ENCODE results near the gene OR56A4. TPM values are rescaled to one million over a fixed set of nuclear protein-coding genes. Genes with fewer than 3 reads are reported as not detected.

OR56A4 gene
- total and polyA plus RNA-seq, 4 donors = 0.05 TPM; not detected in 3

DNA sequence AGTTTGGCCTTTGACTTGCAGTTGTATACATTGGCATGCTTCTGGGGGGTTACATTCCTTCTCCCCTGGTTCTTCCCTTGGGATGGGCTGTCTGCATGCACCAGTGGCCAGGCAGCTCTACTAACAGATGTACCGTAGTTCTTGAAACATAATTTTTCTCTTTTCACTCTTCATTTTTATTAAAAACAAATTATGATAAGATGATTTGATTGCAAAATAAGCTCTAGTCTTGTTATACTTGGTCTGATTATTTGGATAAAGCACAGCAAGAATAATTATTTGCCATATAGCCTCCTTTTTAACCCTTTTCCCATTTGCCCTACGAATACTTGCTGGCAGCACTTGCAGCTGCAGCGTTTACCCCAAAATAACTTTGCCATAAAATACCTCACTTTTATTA lies 51.2 kb downstream of the OR56A4 start:
- H3K36me3 ChIP-seq (ENCODE audit: control insufficient read depth in 4 of 4, insufficient read depth in 3 of 4, low read depth in 1 of 4, low read length in 3 of 4) = no peaks in the 10 kb centered on the region
- H3K9me3 ChIP-seq (ENCODE audit: control insufficient read depth in 4 of 4, low read length in 3 of 4) = peaks cover 0 to 1% (median 0%) of the 10 kb centered on the region in 4 donors
- no peak overlapping the region for H3K9ac ChIP-seq (ENCODE audit: low read depth in 1 of 2, low read length in 2 of 2)
- no peak overlapping the region for H3K4me3 ChIP-seq (ENCODE audit: low read depth in 1 of 3, low read length in 3 of 3)
- no peaks in the 10 kb centered on the region for H3K27me3 ChIP-seq (ENCODE audit: control insufficient read depth in 4 of 4, insufficient read depth in 4 of 4, low read length in 3 of 4)
- 88% methylated on average over 3 of the region's 3 CpGs for whole genome bisulfite sequencing
- H3K4me1 ChIP-seq (ENCODE audit: control insufficient read depth in 4 of 4, insufficient read depth in 4 of 4, low read length in 3 of 4) = no peaks in the 10 kb centered on the region
- DNase-seq (ENCODE audit: low spot score) = no peak
- TF ChIP-seq EGR1 (IDR thresholded peaks at IDR 0.05; ENCODE audit: low read depth in 2 of 2) = no peak
- TF ChIP-seq, protein P1, sequence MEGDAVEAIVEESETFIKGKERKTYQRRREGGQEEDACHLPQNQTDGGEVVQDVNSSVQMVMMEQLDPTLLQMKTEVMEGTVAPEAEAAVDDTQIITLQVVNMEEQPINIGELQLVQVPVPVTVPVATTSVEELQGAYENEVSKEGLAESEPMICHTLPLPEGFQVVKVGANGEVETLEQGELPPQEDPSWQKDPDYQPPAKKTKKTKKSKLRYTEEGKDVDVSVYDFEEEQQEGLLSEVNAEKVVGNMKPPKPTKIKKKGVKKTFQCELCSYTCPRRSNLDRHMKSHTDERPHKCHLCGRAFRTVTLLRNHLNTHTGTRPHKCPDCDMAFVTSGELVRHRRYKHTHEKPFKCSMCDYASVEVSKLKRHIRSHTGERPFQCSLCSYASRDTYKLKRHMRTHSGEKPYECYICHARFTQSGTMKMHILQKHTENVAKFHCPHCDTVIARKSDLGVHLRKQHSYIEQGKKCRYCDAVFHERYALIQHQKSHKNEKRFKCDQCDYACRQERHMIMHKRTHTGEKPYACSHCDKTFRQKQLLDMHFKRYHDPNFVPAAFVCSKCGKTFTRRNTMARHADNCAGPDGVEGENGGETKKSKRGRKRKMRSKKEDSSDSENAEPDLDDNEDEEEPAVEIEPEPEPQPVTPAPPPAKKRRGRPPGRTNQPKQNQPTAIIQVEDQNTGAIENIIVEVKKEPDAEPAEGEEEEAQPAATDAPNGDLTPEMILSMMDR (IDR thresholded peaks at IDR 0.05; ENCODE audit: low read depth, low read length, missing input control) = no peak
- TF ChIP-seq RXRA (IDR thresholded peaks at IDR 0.05) = no peak
- no peak for TF ChIP-seq JUND (IDR thresholded peaks at IDR 0.05)
- H3K27ac ChIP-seq (ENCODE audit: low read depth in 1 of 2, low read length in 2 of 2) = no peak overlapping the region

Small RNA genes lying within 50 kb of the gene (small RNA-seq; reads per million reads assigned to genes)
- not detected for gene RNA5SP329

Other genes starting within 250 kb of the OR56A4 start
- under 1 TPM in 1 of 2 donors, not detected in 1; 0.08 TPM for gene OR52N5, start 223.6 kb downstream of the OR56A4 start, total RNA-seq
- not detected for gene OR52N5, start 223.6 kb downstream of the OR56A4 start, polyA plus RNA-seq
- gene OR52N1, start 215.7 kb downstream of the OR56A4 start, total RNA-seq = under 1 TPM; under 0.01 to 0.05 TPM
- gene OR52N1, start 215.7 kb downstream of the OR56A4 start, polyA plus RNA-seq = not detected
- gene OR52N2, start 198.0 kb downstream of the OR56A4 start, total RNA-seq = not detected
- not detected for gene OR52N2, start 198.0 kb downstream of the OR56A4 start, polyA plus RNA-seq
- not detected for gene OR52E6, start 165.0 kb downstream of the OR56A4 start, total RNA-seq
- gene OR52E6, start 165.0 kb downstream of the OR56A4 start, polyA plus RNA-seq = not detected
- gene OR52E8, start 149.3 kb downstream of the OR56A4 start, total RNA-seq = not detected
- gene OR52E8, start 149.3 kb downstream of the OR56A4 start, polyA plus RNA-seq = not detected
- not detected for gene OR52E4, start 126.3 kb downstream of the OR56A4 start, total RNA-seq
- not detected for gene OR52E4, start 126.3 kb downstream of the OR56A4 start, polyA plus RNA-seq
- not detected for gene OR52E5, start 113.7 kb downstream of the OR56A4 start, total RNA-seq
- gene OR52E5, start 113.7 kb downstream of the OR56A4 start, polyA plus RNA-seq = not detected
- gene OR56A3, start 64.7 kb downstream of the OR56A4 start, total RNA-seq = not detected
- not detected for gene OR56A3, start 64.7 kb downstream of the OR56A4 start, polyA plus RNA-seq
- gene OR56A5, start 38.5 kb downstream of the OR56A4 start, total RNA-seq = not detected
- not detected for gene OR56A5, start 38.5 kb downstream of the OR56A4 start, polyA plus RNA-seq
- under 1 TPM in 1 of 2 donors, not detected in 1; 0.08 TPM for gene OR52L1, start 20.0 kb downstream of the OR56A4 start, total RNA-seq
- not detected for gene OR52L1, start 20.0 kb downstream of the OR56A4 start, polyA plus RNA-seq
- under 1 TPM; under 0.01 TPM for gene OR56A1, start 23.8 kb upstream of the OR56A4 start, total RNA-seq
- gene OR56A1, start 23.8 kb upstream of the OR56A4 start, polyA plus RNA-seq = not detected
- not detected for gene OR56B4, start 100.7 kb upstream of the OR56A4 start, total RNA-seq
- gene OR56B4, start 100.7 kb upstream of the OR56A4 start, polyA plus RNA-seq = not detected
- under 1 TPM in 1 of 2 donors, not detected in 1; 0.33 TPM for gene OR52B2, start 163.4 kb upstream of the OR56A4 start, total RNA-seq
- not detected for gene OR52B2, start 163.4 kb upstream of the OR56A4 start, polyA plus RNA-seq
- gene OR52W1, start 192.3 kb upstream of the OR56A4 start, total RNA-seq = not detected
- gene OR52W1, start 192.3 kb upstream of the OR56A4 start, polyA plus RNA-seq = not detected
- gene C11orf42, start 198.6 kb upstream of the OR56A4 start, total RNA-seq = not detected
- gene C11orf42, start 198.6 kb upstream of the OR56A4 start, polyA plus RNA-seq = not detected
- 10 to 100 TPM; 12.3 to 21.2 TPM for gene FHIP1B, start 227.7 kb upstream of the OR56A4 start, total RNA-seq
- 10 to 100 TPM; 16.4 to 17.4 TPM for gene FHIP1B, start 227.7 kb upstream of the OR56A4 start, polyA plus RNA-seq
- gene CNGA4, start 232.1 kb upstream of the OR56A4 start, total RNA-seq = not detected
- under 1 TPM in 1 of 2 donors, not detected in 1; 0.09 TPM for gene CNGA4, start 232.1 kb upstream of the OR56A4 start, polyA plus RNA-seq